Panc1 (cell line): ENCODE measurements around the gene IRX5. TPM values are rescaled to one million over a fixed set of nuclear protein-coding genes. Genes with fewer than 3 reads are reported as not detected.

Experiments
- ATAC-seq: fragments of 200-7000 bp; cut with Tn5 transposase; 2 replicates; pipeline ENCODE4 v1.9.1; 2020; ENCODE audit warnings: mild to moderate bottlenecking, moderate library complexity
- BruUV-seq: library from RNA; stranded (reverse); fragments of 400-500 nt; replicated peaks from 2 replicates; lab custom pipeline; 2021; lab: Mats Ljungman, UMichigan
- CTCF ChIA-PET: fragments of 300-600 bp; sonication (Branson Sonifier 250); formaldehyde crosslinking; loops from one replicate; lab custom pipeline; 2022; ENCODE audit warnings: antibody characterized with exemption; lab: Charles Lee
- POLR2A ChIA-PET: fragments of 300-600 bp; sonication (Branson Sonifier 250); formaldehyde crosslinking; loops from one replicate; lab custom pipeline; 2022; ENCODE audit warnings: antibody characterized with exemption; lab: Charles Lee
- DNase-seq: peaks from one replicate; pipeline ENCODE4 v3.0.0-alpha.2; 2010; ENCODE audit warnings: low read depth, low spot score
- H3K27ac ChIP-seq: 2 replicates; pipeline ENCODE4 v1.5.1; 2011; ENCODE audit warnings: mild to moderate bottlenecking, low read length, inconsistent platforms
- H3K27me3 ChIP-seq: fragments of 200-500 bp; sonication (Bioruptor generic); 2 replicates; pipeline ENCODE4 v1.6.0; 2014; ENCODE audit warnings: low read length, inconsistent platforms; ENCODE audit not compliant: control insufficient read depth, insufficient read depth
- H3K36me3 ChIP-seq: fragments of 200-500 bp; sonication (Bioruptor generic); 2 replicates; pipeline ENCODE4 v1.5.1; 2014; ENCODE audit warnings: inconsistent platforms, mild to moderate bottlenecking, low read length, moderate library complexity; ENCODE audit not compliant: control insufficient read depth, insufficient read depth
- H3K4me1 ChIP-seq: 2 replicates; pipeline ENCODE4 v1.5.1; 2011; ENCODE audit warnings: inconsistent platforms, mild to moderate bottlenecking, low read length, moderate library complexity; ENCODE audit not compliant: control insufficient read depth, insufficient read depth
- H3K4me3 ChIP-seq, 2 experiments: 2 replicates each; pipeline ENCODE4 v1.5.1; 2011 to 2012; ENCODE audit warnings: low read depth in 2 of 2, low read length in 2 of 2, mild to moderate bottlenecking in 2 of 2, inconsistent platforms in 1 of 2, moderate library complexity in 1 of 2
- H3K9me3 ChIP-seq: fragments of 200-500 bp; sonication (Bioruptor generic); 2 replicates; pipeline ENCODE4 v1.5.1; 2014; ENCODE audit warnings: low read depth, mild to moderate bottlenecking, inconsistent platforms, low read length, moderate library complexity; ENCODE audit not compliant: control insufficient read depth, insufficient read depth
- CTCF ChIP-seq: fragments of 450-650 bp; IDR thresholded peaks from 2 replicates; pipeline ENCODE4 v1.5.1; 2017; ENCODE audit warnings: mild to moderate bottlenecking
- POLR2AphosphoS5 ChIP-seq: IDR thresholded peaks from 2 replicates; pipeline ENCODE4 v1.6.1; 2012; ENCODE audit warnings: mild to moderate bottlenecking, low read depth, low read length, moderate library complexity
- REST ChIP-seq, 2 experiments: IDR thresholded peaks; 2 replicates each; pipeline ENCODE4 v1.6.1; 2011 to 2012; ENCODE audit warnings: low read depth in 2 of 2, control low read depth in 1 of 2, low read length in 1 of 2, mild to moderate bottlenecking in 1 of 2, moderate library complexity in 1 of 2; ENCODE audit not compliant: insufficient read depth in 1 of 2
- SIN3A ChIP-seq: IDR thresholded peaks from 2 replicates; pipeline ENCODE4 v1.6.1; 2012; ENCODE audit warnings: low read depth, mild to moderate bottlenecking, low read length, moderate library complexity, borderline replicate concordance; ENCODE audit not compliant: insufficient read depth
- TCF7L2 ChIP-seq: IDR thresholded peaks from 2 replicates; pipeline ENCODE4 v1.6.1; 2011; ENCODE audit warnings: mild to moderate bottlenecking, low read depth, low read length, inconsistent platforms
- in situ Hi-C: cut with HindIII; loops from 2 replicates; pipeline ENCODE4 v1.10.0; 2016; ENCODE audit warnings: low sequenced_read_pairs, low pct_unique_long_range_greater_than_20kb
- intact Hi-C: fragments of 100-400 bp; cut with micrococcal nuclease; formaldehyde crosslinking; loops from one replicate; pipeline ENCODE4 v1.10.0; 2022; ENCODE audit not compliant: unreplicated experiment
- total RNA-seq: library from RNA; stranded (reverse); gene quantifications from one replicate; pipeline ENCODE4 v1.2.1, GENCODE V29; 2021; ENCODE audit not compliant: unreplicated experiment

Gene IRX5
- total RNA-seq, 1 experiment from 2014 or later = 2.7 TPM

- in situ Hi-C loops = no loop called here
- ATAC-seq = no peak
- TF ChIP-seq SIN3A = no peak
- no peak for TF ChIP-seq TCF7L2
- TF ChIP-seq POLR2AphosphoS5 = no peak
- peak; percentile 38 for TF ChIP-seq CTCF
- TF ChIP-seq REST (IDR thresholded peaks at IDR 0.05; ENCODE audit: insufficient read depth in 1 of 2, low read depth in 2 of 2, low read length in 1 of 2) = no peak
- no peaks in the 10 kb centered on the region for H3K27me3 ChIP-seq
- no peak overlapping the region for H3K4me3 ChIP-seq
- no peaks in the 10 kb centered on the region for H3K9me3 ChIP-seq
- H3K27ac ChIP-seq = no peak overlapping the region
- no peaks in the 10 kb centered on the region for H3K36me3 ChIP-seq
- ChIA-PET CTCF (no interaction called here), POLR2A (no interaction called here)
- H3K4me1 ChIP-seq = no peaks in the 10 kb centered on the region
- DNase-seq = no peak
- intact Hi-C loops = loop anchor here (5.0 kb wide), 1 partner anchor 323 kb away; no protein-coding TSS in a partner anchor
- BruUV-seq = no TSS peak
Measured at GRCh38 chr16:54934481-54935265, 4.0 kb downstream of the IRX5 start.

- ATAC-seq (no peak), DNase-seq (no peak)
- Histone ChIP-seq H3K27ac (no peak overlapping the region), H3K36me3 (no peaks in the 10 kb centered on the region), H3K9me3 (no peaks in the 10 kb centered on the region), H3K4me3 (no peak overlapping the region), H3K4me1 (no peaks in the 10 kb centered on the region), H3K27me3 (no peaks in the 10 kb centered on the region)
- BruUV-seq = no TSS peak
- CTCF ChIA-PET = interaction anchor here (0.6 kb wide), 1 partner anchor 503 kb away, joined by 3 read pairs; no protein-coding TSS in a partner anchor
- intact Hi-C loops (no loop called here), in situ Hi-C loops (no loop called here)
- POLR2A ChIA-PET = interaction anchor here (0.6 kb wide), 1 partner anchor 11 kb away, joined by 13 read pairs; no protein-coding TSS in a partner anchor
- TF ChIP-seq CTCF = no peak
- TF ChIP-seq SIN3A = no peak
- TF ChIP-seq REST (IDR thresholded peaks at IDR 0.05; ENCODE audit: insufficient read depth in 1 of 2, low read depth in 2 of 2, low read length in 1 of 2) = no peak
- no peak for TF ChIP-seq POLR2AphosphoS5
- no peak for TF ChIP-seq TCF7L2
Measured at GRCh38 chr16:54935266-54935968, 4.8 kb downstream of the IRX5 start.
